ENCODE data around the gene NFATC3.

The NFATC3 gene

GRCh38 chr16:68242926-68243858 is 158.0 kb downstream of the NFATC3 start:
- no peak for DNase-seq (ENCODE audit: low read depth)
- H3K4me3 ChIP-seq (ENCODE audit: low read length), result no peak overlapping the region
- TF ChIP-seq CTCF (IDR thresholded peaks at IDR 0.05; ENCODE audit: insufficient read depth, low read depth, low read length, missing control alignments), result no peak

- DNase-seq (ENCODE audit: low read depth), result no peak
Measured at GRCh38 chr16:68244481-68244902, 159.3 kb downstream of the NFATC3 start.

GRCh38 chr16:68244903-68245853 is 160.0 kb downstream of the NFATC3 start, which contains the start of gene PLA2G15:
TSS of gene PLA2G15 (plus strand) at chr16:68245373. CDS start at chr16:68245427, 54 bp downstream.
- H3K4me3 ChIP-seq (ENCODE audit: low read length), result peak within 1 kb of the TSS; percentile 88
- TF ChIP-seq CTCF (IDR thresholded peaks at IDR 0.05; ENCODE audit: insufficient read depth, low read depth, low read length, missing control alignments), result no peak
- peak; percentile 98 for DNase-seq (ENCODE audit: low read depth)

More at GRCh38 chr16:68244481-68244902, 159.3 kb downstream of the NFATC3 start:
- TF ChIP-seq CTCF (IDR thresholded peaks at IDR 0.05; ENCODE audit: insufficient read depth, low read depth, low read length, missing control alignments), result no peak
- peak overlapping the region; percentile 88 for H3K4me3 ChIP-seq (ENCODE audit: low read length)

GRCh38 chr16:68246121-68246520 is 161.0 kb downstream of the NFATC3 start:
- H3K4me3 ChIP-seq (ENCODE audit: low read length), result peak overlapping the region; percentile 88
- no peak for TF ChIP-seq CTCF (IDR thresholded peaks at IDR 0.05; ENCODE audit: insufficient read depth, low read depth, low read length, missing control alignments)
- DNase-seq (ENCODE audit: low read depth), result no peak

GRCh38 chr16:68246666-68247065 is 161.5 kb downstream of the NFATC3 start:
- no peak for TF ChIP-seq CTCF (IDR thresholded peaks at IDR 0.05; ENCODE audit: insufficient read depth, low read depth, low read length, missing control alignments)
- H3K4me3 ChIP-seq (ENCODE audit: low read length), result no peak overlapping the region
- no peak for DNase-seq (ENCODE audit: low read depth)

GRCh38 chr16:68247400-68247799 is 162.2 kb downstream of the NFATC3 start:
- TF ChIP-seq CTCF (IDR thresholded peaks at IDR 0.05; ENCODE audit: insufficient read depth, low read depth, low read length, missing control alignments), result no peak
- no peak for DNase-seq (ENCODE audit: low read depth)
- H3K4me3 ChIP-seq (ENCODE audit: low read length), result no peak overlapping the region

All from epithelial cell of esophagus (primary cell).